T-helper 2 cell (primary cell): ENCODE measurements around the gene GNGT2.

Experiments used
- DNase-seq, 5 experiments: peaks; one replicate each; pipeline versions ENCODE4 v3.0.0 to v3.0.0-alpha.2; 2012 to 2022

Gene GNGT2

GRCh38 chr17:49168706-49169105 lies 41.7 kb downstream of the GNGT2 start:
- no peak for DNase-seq

- no peak for DNase-seq
Measured at GRCh38 chr17:49165143-49165542, 45.2 kb downstream of the GNGT2 start.

GRCh38 chr17:49162866-49163265 lies 47.5 kb downstream of the GNGT2 start:
- DNase-seq, result no peak

GRCh38 chr17:49157784-49158183 lies 52.6 kb downstream of the GNGT2 start:
- DNase-seq, result no peak

DNA sequence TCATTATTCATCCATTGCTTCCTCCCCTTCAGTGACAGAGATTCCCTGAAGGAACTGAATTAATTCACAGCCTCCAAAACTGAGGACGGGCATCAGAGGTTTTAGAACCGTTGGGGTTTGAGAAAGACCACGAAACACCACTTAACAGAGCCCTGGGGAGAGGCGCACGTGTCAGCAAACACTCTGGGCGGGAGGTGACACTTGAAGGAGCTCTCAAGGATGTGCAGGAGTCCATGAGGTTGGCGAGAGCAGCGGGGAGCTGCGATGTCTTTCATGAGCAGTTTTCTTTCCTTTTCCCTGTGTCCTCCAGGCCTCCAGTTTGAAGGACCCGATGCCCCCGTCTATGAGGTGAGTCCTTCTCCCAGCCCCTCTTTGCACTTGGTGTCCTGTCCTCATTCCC lies 54.1 kb downstream of the GNGT2 start:
- no peak for DNase-seq
